SK-N-MC (cell line): ENCODE results near the gene KPNA1.

Source experiments
- EZH2 ChIP-seq: fragments of 200-600 bp; sonication (generic); IDR thresholded peaks from one replicate; pipeline ENCODE4 v1.6.1; 2017; ENCODE audit warnings: antibody characterized with exemption
- POLR2AphosphoS5 ChIP-seq: IDR thresholded peaks from 2 replicates; pipeline ENCODE4 v1.6.1; 2012; ENCODE audit warnings: mild to moderate bottlenecking, low read depth, low read length, borderline replicate concordance

DNA sequence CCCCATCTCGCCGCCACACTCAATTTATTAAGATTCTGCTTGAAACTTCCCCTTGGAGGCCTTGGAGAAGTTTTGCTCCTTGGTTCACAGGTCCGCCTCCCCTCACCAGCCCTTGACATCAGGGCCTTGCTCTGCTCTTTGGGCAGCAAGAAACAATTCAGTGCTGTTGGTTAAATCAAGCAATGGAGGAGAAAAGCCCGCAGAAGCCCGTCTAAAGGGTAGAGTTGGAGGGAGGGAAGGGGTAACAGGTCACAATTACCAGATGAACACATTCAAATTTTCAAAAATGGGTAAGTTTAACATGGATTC is 48.9 kb upstream of the KPNA1 start:
- TF ChIP-seq EZH2 (no peak), POLR2AphosphoS5 (no peak)
